IMR-90 (cell line): ENCODE results near the gene GCN1. TPM values are rescaled to one million over a fixed set of nuclear protein-coding genes. Genes with fewer than 3 reads are reported as not detected.

Experiments
- ELK1 ChIP-seq: fragments of 150-350 bp; IDR thresholded peaks from 2 replicates; pipeline ENCODE4 v1.6.1; 2016; ENCODE audit warnings: low read depth, mild to moderate bottlenecking, low read length, moderate library complexity, borderline replicate concordance
- polyA plus RNA-seq, 3 experiments: library from polyadenylated mRNA; depleted of rRNA; stranded (reverse); fragments of >200 nt; gene quantifications; 2 replicates each; pipeline ENCODE4 v1.2.3, GENCODE V29; 2012; ENCODE audit warnings: low replicate concordance in 1 of 3
- total RNA-seq: library from RNA; depleted of rRNA; stranded (reverse); fragments of >200 nt; gene quantifications from 2 replicates; pipeline ENCODE4 v1.2.3, GENCODE V29; 2012

Gene GCN1
- total and polyA plus RNA-seq, 2 of the 4 experiments (the other 2 are of a cell fraction) = 57.8 to 77.6 TPM

DNA sequence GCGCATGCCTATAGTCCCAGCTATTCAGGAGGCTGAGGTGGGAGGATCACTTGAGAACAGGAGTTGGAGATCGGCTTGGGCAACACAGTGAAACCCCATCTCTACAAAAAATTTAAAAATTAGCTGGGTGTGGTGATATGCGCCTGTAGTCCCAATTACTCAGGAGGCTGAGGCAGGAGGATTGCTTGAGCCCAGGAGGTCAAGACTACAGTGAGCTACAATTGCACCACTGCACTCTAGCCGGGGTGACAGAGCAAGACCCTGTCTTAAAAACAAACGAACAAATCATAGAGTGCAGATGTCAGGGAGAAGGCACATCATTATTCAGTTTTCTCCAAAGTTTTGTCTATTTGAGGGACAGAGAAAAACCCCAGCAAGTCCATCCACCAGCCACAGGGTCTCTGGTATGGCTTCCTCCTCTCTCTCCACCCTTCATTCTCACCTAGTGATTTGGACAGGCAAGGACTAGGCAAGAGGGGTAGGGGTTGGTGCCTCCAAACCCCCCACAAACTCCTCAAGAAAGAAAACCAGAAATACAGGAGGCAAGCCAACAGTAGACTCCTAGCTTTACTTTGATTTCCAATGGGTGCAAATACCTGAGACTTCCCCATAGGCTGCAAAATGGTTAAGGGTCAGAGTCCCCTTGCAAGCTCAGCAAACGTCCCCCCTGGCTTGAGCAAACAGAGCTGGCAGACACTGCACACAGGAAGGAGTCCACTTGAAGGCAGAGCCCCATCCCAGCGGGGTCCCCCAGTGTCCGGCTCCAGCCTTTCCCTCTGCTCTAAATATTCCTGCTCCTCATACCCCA lies 32.9 kb upstream of the GCN1 start (continued):
- no peak for TF ChIP-seq ELK1
